NT2/D1 (cell line): ENCODE measurements around the gene MALAT1.

Experiments
- DNase-seq: peaks from one replicate; pipeline ENCODE4 v3.0.0-alpha.2; 2011; ENCODE audit warnings: low read depth, low spot score
- H3K27me3 ChIP-seq: 2 replicates; pipeline ENCODE4 v1.6.0; 2011; ENCODE audit warnings: mild to moderate bottlenecking; ENCODE audit not compliant: insufficient read length, insufficient read depth
- H3K36me3 ChIP-seq: 2 replicates; pipeline ENCODE4 v1.6.1; 2011; ENCODE audit warnings: mild to moderate bottlenecking, low read length, mixed read lengths; ENCODE audit not compliant: insufficient read depth, insufficient read length
- H3K4me1 ChIP-seq: 2 replicates; pipeline ENCODE4 v1.5.1; 2011; ENCODE audit not compliant: insufficient read depth, insufficient read length
- H3K4me3 ChIP-seq: 2 replicates; pipeline ENCODE4 v1.5.1; 2011; ENCODE audit warnings: low read depth; ENCODE audit not compliant: insufficient read length
- H3K9ac ChIP-seq: 2 replicates; pipeline ENCODE4 v1.6.0; 2011; ENCODE audit warnings: low read depth; ENCODE audit not compliant: insufficient read length
- H3K9me3 ChIP-seq: 2 replicates; pipeline ENCODE4 v1.5.1; 2011; ENCODE audit warnings: mild to moderate bottlenecking, low read length; ENCODE audit not compliant: insufficient read depth
- SUZ12 ChIP-seq: IDR thresholded peaks from 2 replicates; pipeline ENCODE4 v1.6.1; 2011; ENCODE audit not compliant: insufficient read length, insufficient read depth; ENCODE audit errors: extremely low read depth
- YY1 ChIP-seq: IDR thresholded peaks from 2 replicates; pipeline ENCODE4 v1.6.1; 2011; ENCODE audit not compliant: insufficient read length, insufficient read depth
- ZNF274 ChIP-seq: IDR thresholded peaks from 2 replicates; pipeline ENCODE4 v1.6.1; 2011; ENCODE audit warnings: mild to moderate bottlenecking, low read depth, low read length

MALAT1 gene

DNA sequence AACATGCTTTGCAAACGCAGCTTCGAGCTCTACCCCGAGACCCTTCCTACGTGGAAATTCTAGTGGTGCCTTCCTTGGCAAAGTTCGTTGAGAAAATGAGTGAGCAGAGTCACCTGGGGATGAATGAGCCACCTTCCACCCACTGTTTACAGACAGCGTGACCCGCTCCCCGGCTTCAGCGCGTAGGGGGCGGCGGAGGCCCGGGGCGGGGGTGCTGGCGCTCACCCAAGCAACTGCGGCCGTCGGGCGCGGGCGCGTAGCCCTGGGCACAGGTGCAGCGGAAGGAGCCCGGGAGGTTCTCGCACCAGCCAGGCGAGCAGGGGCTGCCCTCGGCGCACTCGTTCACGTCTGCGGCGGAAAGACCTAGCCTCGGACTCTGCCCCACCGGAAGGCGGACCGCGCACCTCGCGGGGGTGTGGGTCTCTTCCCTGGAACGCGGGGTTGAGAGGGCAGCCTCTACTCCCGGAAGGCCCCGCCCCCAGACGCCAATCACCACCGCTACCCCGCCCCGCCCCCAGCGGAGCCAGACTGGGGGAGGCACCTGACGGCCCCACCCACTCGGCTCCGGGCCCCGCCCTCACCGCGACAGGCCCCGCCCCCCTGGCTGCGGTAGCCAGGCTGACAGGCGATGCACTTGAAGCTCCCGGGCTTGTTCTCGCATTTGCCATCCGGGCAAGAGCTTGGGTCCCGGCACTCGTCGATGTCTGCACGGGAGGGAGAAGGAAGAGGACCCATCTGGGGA is 47.5 kb downstream of the MALAT1 start:
- Histone ChIP-seq H3K4me1 (peaks cover 15% of the 10 kb centered on the region), H3K9ac (peak overlapping the region; percentile 59), H3K27me3 (peaks cover 22% of the 10 kb centered on the region), H3K4me3 (peak overlapping the region; percentile 44), H3K36me3 (no peaks in the 10 kb centered on the region), H3K9me3 (no peaks in the 10 kb centered on the region)
- TF ChIP-seq YY1 = no peak
- no peak for TF ChIP-seq ZNF274
- no peak for TF ChIP-seq SUZ12
- DNase-seq = no peak

GRCh38 chr11:65547446-65548125 is 48.7 kb downstream of the MALAT1 start:
- Histone ChIP-seq H3K9me3 (no peaks in the 10 kb centered on the region), H3K4me1 (peaks cover 21% of the 10 kb centered on the region), H3K9ac (no peak overlapping the region), H3K36me3 (no peaks in the 10 kb centered on the region), H3K4me3 (no peak overlapping the region), H3K27me3 (peaks cover 22% of the 10 kb centered on the region)
- DNase-seq = no peak
- TF ChIP-seq SUZ12 = no peak

DNA sequence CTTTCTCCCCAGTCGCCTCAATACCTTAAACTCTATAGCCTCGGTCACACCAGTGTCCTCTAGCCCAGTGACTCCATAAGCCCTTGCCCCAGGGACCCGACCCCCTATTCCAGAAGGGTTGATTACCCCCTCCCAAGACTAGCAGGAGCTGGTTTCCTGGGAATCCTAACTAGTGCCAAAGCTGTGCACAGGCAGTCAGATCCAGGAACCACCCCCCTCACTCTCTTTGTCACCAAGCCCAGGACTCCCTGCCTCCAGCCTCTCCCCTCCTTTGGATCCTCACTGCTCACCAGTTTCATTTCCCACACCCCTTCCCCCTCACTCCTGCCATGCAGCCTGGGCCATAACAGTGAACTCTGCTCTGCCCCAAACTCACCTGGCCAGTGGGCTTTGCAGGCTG is 49.5 kb downstream of the MALAT1 start:
- Histone ChIP-seq H3K4me3 (no peak overlapping the region), H3K27me3 (peaks cover 22% of the 10 kb centered on the region), H3K4me1 (peaks cover 27% of the 10 kb centered on the region), H3K9ac (peak overlapping the region; percentile 6), H3K36me3 (no peaks in the 10 kb centered on the region), H3K9me3 (no peaks in the 10 kb centered on the region)
- TF ChIP-seq ZNF274 (no peak), YY1 (no peak), SUZ12 (no peak)
- no peak for DNase-seq

GRCh38 chr11:65549096-65549495 is 50.3 kb downstream of the MALAT1 start:
- Histone ChIP-seq H3K9ac (no peak overlapping the region), H3K9me3 (no peaks in the 10 kb centered on the region), H3K27me3 (peaks cover 22% of the 10 kb centered on the region), H3K4me3 (no peak overlapping the region), H3K4me1 (peaks cover 32% of the 10 kb centered on the region), H3K36me3 (no peaks in the 10 kb centered on the region)
- no peak for DNase-seq
- TF ChIP-seq YY1 (no peak), ZNF274 (no peak)

DNA sequence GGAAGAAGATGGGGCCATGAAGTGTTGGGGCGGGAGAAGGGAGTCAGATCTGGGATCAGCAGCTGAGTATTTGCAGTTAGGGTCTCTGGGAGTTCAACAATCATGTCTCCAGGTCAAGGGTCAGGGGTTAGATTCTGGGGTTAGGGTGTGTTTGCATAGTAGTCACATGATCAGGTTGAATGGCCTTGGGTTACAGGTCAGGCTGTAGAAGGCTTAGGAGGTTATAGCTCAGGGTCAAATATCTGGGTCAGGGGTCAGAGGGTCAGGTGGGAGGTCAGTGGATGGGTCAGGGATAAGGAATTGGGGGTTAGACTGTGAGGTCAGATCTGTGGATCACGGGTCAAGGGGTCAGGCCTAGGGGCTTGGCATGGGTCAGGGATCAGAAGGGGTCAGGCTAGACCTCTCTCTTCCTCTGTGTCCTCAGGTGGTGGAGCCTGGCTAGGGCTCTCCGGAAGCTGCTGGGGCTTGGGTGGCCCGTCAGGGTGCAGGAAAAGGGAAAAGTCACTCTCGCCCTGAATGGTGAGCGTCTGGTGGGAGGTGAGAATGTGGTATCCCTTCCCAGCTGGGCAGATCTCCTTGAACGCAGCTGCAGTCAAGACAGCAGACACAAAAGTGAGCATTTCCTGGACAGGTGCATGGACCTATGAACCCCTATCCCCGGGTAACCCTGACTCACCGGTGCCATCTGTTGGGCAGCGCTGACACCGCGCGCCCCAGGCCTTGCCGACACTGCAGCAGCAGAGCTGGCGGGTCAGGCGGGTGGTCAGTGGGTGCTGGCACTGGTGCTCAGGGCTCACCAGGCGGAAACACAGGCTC is 52.9 kb downstream of the MALAT1 start:
- Histone ChIP-seq H3K36me3 (no peaks in the 10 kb centered on the region), H3K4me1 (peaks cover 45% of the 10 kb centered on the region), H3K4me3 (no peak overlapping the region), H3K9ac (peak overlapping the region; percentile 37), H3K27me3 (peaks cover 2% of the 10 kb centered on the region), H3K9me3 (no peaks in the 10 kb centered on the region)
- DNase-seq = no peak
- no peak for TF ChIP-seq SUZ12
- TF ChIP-seq ZNF274 = no peak
- no peak for TF ChIP-seq YY1

DNA sequence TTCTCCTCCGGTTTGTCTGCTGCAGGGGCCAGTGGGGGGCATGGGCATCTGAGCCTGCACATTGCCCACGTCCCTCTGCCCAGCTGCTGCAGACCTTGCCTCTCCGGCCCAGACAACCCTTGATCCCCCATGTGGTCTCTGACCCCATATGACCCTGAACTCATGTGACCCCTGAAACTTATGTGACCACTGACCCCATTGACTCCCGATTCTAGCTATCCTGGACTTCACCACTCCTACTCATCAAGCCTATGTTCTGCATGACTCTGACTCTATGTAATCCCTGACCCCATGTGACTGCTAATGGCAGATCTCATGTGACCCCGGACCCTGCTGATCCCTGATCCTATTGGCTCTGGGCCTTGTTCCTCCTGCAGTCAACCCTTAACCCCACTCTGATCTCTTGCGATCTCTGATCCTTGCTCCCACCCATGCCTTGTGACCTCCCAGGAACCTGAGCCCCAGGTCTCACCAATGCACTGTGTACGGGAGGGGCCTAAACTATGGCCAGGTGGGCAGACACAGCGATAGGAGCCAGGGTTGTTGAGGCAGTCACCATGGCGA is 53.6 kb downstream of the MALAT1 start:
- H3K4me3 ChIP-seq = no peak overlapping the region
- H3K9me3 ChIP-seq = no peaks in the 10 kb centered on the region
- H3K9ac ChIP-seq = peak overlapping the region; percentile 37
- peaks cover 45% of the 10 kb centered on the region for H3K4me1 ChIP-seq
- DNase-seq = no peak
- H3K27me3 ChIP-seq = peaks cover 2% of the 10 kb centered on the region
- H3K36me3 ChIP-seq = no peaks in the 10 kb centered on the region
- TF ChIP-seq YY1 (no peak), SUZ12 (no peak), ZNF274 (no peak)
